ENCODE measurements around the gene VHLL.
A peak's percentile ranks its signal among the peaks of the same experiment; 100 is the strongest.
"Not testable (repeated sequence)": the region's sequence is repeated elsewhere in the genome, so short reads cannot be mapped to it uniquely, and the experiment has no call there.

VHLL gene

DNA sequence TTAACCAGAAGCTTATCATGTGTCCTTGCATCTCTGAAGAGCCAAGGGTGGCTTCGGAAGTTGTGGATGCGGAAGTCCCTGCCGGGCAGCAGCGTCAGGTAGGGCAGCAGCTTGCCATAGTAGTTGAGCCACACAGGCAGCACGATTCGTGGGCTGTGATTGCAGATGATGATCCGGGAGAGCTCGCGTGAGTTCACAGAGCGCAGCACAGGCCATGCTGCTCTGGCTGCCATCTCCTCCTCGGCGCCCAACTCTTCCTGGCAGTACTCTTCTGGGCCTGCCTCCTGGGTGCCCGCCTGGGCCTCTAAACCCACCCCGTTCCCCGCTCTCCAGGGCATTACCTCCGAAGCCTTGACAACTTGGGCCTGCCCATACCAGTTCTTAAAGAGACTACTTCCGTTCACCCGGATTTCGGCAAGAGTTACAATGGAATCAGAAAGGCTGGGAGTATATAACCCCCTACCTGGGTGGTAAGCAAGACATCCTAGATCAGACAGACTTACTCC is at the start of gene VHLL:
TSS of gene VHLL (minus strand) at position 456 of the 506 bp plus-strand sequence. CDS start at position 338, 118 bp downstream.
- DNase-seq (ENCODE audit: low read depth in 2 of 2): no peak

DNA sequence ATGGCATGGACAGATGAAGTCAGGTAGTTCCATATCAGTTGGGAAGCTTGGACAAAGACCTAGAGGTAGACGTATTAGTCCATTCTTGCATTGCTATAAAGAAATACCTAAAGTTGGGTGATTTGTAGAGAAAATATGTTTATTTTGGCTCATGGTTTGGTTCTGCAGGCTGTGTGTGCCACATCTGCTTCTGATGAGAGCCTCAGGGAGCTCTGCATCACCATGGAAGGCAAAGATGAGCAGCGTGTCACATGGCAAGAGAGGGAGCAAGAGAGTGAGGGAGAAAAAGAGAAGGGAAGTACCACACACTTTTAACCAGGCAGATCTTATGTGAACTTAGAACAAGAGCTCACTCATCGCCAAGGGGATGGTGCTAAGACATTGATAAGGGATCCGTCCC is 48.2 kb upstream of the VHLL start:
- DNase-seq (ENCODE audit: low read depth in 2 of 2): no peak

DNA sequence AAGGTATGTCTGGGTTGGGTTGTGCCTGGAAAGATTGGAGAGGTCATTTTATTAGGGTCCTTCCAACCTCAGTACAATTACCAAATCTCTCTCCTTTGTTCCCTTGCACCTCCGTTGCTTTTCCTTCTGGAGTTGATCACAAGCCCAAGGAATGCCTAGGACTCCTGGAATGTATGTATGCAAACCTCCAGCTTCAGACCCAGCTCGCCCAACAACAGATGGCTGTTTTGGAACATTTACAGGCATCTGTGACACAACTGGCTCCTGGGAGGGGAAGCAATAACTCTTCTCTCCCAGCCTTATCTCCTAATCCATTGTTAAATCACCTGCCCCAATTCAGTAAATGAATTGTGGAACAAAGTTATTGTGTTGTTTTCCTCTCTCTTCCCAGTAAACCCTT is 47.5 kb upstream of the VHLL start:
- DNase-seq (ENCODE audit: low read depth in 2 of 2): no peak

DNA sequence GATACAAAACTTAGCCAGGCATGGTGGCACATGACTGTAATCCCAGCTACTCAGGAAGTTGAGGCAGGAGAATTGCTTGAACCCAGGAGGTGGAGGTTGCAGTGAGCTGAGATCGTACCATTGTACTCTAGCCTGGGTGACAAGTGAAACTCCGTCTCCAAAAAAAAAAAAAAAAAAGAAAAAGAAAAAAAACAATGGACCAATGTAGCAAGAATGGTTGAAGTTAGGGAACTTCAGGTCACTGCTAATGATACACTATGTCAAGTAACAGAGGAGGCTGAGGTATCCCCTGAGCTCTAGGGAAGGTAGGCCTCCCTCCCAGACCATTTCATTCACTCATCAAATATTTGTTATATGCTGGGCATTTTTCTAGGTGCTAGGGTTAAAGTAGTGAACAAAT is 46.9 kb upstream of the VHLL start:
- DNase-seq (ENCODE audit: low read depth in 2 of 2): not testable (repeated sequence)

DNA sequence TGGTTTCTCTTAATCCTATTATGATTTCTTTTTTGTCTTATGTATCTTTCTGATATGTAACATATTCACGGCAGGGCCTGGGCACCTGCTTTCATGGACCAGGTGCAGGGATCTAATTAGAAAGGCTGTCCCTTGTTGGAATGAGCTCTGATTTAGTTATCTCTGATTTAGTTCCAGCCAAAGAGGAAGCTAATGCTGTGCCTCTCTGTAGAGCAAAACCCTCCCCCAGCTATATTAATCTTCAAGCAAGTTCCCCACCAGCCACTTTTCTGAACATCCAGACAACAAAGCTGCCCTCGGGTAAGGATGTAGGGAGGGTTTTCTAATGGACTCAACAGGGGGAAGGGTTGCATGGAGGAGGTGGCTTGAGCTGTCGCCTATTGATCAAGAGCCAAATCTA is 45.3 kb upstream of the VHLL start:
- no peak for DNase-seq (ENCODE audit: low read depth in 2 of 2)

DNA sequence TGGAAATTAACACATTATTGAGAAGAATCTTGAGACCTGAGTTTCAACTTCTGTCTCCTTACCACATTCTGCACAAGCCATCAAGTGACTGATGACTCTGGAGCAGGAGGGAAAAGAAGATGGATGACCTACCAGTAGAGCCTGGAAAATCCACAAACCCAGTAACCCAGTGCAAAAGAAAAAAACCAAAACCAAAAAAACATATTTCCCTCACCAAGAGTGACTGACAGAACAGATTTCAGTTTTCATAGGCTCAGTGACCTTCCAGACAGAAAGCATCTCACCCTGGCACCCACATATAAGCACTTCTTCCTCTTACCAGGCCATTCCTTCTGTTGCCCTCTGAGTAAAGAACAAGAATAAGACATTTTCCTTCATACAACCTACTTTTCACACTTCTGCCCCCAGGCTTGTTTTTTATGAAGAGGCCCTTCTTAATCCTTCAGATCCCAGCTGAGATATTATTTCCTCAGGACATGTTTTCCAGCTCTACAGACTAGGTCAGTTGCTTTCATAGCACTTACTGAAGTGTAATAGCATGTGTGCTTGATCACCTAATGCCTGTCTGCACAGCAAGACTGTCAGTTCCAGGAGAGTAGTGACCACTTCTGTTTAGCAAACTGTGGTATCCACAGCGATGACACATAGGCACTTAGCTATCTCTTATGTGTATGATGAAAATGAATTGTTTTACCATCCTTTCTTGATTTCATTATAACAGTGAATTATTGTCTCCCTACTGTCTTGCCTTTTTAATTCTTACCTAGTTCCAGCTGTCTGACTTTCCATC is 43.3 kb upstream of the VHLL start:
- no peak for DNase-seq (ENCODE audit: low read depth in 2 of 2)

DNA sequence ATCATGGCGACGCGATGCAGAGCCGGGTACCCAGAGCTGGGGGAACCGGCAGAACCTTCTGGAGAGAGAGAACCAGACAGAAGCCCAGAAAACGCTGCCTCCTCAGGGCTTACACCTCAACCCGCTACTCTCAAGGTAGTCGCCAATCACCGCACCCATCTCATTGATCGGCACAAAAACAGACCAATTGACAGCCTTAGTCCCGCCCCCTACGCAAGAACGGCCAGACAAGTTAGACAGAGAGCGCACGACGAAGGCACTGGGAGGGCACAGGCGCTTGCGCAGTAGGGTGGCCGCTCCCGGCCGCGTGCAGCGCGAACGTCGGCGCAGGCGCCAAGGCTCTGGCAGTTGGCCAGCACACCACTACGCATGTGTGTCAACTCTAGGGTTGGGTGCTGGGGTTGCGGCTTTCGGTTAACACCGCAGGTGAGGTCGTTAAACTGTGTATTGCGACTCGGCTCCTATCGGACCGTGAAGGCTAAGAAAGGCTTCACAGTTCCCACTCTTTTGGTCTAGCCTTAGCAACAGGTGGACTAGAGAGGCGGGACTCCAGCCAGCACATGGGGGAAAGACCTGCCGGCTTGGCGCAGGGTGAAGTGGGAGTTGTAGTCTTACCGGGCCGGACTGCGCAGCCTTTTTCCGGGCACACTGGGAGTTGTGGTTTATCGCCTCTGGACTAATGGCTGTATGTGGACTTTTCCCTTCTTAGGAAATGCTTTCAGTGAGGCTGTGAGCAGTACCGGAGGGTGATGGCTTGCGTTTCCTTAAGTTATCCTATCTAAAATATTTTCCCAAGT is 39.3 kb upstream of the VHLL start, which contains the start of the genes CCT3 and TSACC:
TSS of gene CCT3 (minus strand) at position 113 of the 797 bp plus-strand sequence. CDS start at position 5, 108 bp downstream.
TSS of gene TSACC (plus strand) at position 347 of the 797 bp plus-strand sequence. CDS start 1,232 bp downstream, outside the sequence.
- peak; percentile 98 to 99 for DNase-seq (ENCODE audit: low read depth in 2 of 2)

DNA sequence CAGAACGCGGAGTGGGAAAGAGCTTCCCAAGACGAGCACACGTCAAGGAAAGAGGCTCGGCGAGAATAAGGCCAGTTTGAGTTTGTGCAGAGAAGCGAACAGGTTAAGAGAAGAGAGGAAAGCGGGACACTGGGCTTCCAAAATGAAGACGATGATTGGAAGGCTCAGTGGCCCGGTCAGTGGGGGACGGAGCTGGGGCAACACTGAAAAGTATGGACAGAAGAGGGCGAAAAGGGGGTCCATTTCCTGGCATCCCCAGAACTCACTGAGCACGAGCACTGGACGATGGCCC is 38.7 kb upstream of the VHLL start:
- DNase-seq (ENCODE audit: low read depth in 2 of 2): peak in 1 of 2 donors; percentile 6

DNA sequence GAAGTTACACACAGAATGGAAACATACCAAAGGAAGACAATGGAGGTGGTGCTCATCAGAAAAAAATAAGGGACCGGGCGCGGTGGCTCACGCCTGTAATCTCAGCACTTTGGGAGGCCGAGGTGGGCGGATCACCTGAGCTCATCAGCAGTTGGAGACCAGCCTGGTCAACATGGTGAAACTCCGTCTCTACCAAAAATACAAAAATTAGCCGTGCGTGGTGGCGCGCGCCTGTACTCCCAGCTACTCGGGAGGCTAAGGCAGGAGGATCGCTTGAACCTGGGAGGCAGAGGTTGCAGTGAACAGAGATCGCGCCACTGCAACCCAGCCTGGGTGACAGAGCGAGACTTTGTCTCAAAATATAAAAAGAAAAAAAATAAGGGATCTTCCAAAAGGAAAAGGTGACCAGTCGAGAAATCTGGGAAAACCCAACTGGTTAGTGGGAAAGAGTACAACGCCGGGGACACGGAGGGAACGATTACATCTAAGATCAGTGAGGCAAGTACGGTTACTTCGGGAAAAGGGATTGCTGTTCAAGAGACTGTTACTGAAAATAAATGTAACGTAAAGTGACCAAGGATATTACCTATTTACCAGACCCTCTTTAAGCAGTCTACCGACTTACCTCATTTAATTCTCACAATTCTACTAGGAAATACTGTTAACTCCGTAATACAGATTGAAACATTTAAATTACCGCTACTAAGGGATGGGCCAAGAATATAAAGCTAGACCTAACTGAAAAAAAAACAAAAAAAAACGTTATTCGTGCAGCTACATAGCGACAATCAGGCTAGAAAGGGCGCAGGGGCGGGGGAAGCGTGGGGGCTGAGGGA is 38.2 kb upstream of the VHLL start:
- no peak for DNase-seq (ENCODE audit: low read depth in 2 of 2)

DNA sequence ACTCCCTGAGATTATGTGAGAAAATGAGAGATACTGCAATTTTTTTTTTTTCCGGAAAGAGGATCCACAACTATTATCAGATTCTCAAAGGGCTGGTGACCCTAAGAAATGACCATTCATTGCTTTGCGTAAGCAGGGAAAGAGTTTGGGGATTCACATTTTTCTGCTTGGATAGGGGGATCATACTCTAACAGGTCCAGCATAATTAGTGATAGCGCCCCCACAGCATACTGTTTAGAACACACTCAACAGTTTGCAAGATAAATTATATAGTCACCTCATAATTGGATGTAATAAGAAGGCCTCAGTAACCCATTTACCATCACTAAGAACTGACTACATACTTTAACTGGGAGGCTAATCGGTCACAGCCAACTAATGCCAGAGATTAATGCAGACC is 37.1 kb upstream of the VHLL start:
- no peak for DNase-seq (ENCODE audit: low read depth in 2 of 2)

DNA sequence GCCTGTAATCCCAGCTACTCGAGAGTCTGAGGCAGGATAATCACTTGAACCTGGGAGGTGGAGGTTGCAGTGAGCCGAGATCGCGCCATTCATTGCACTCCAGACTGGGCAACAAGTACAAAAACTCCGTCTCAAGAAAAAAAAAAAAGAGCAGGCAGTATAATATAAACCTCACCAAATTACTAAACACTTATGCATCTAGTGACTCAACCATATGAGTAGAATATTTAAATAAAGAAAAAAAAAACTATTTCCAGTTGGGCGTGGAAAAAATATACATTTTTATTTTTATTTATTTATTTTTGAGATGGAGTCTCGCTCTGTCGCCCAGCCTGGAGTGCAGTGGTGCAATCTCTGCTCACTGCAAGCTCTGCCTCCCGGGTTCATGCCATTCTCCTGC is 24.1 kb upstream of the VHLL start:
- DNase-seq (ENCODE audit: low read depth in 2 of 2): not testable (repeated sequence)

DNA sequence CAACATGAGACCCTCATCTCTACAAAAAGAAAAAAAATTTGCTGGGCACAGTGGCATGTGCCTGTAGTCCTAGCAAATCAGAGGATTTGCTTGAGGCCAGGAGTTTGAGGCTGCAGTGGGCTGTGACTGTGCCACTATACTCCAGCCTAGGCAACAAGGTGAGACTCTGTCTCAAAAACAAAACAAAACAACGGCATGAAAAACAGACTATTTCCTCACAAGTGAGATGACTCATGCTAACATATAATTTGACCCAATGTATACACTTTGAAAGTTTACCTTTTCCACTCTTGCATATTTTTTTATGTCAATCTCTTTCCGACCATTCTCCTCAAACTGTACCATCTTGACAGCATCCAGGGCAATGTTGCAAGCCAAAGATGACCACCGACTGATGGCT is 21.5 kb upstream of the VHLL start:
- DNase-seq (ENCODE audit: low read depth in 2 of 2): no peak

DNA sequence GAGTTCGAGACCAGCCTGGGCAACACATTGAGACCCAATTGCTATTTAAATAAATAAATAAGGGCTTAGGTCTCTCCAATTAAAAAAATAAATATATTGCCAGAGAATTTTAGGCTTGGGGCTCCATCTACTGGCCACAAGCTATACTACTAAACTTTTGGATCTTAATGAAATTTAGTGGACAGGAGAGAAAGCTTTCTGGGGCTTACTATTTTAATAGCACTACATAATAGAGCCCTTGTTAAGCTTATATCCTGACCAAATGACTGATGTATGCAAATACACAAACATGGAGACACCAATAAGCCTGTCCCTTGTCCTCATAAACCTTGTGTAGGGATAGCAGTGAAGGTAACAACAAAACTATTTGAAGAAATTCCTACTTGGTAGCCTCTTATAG is 20.6 kb upstream of the VHLL start:
- no peak for DNase-seq (ENCODE audit: low read depth in 2 of 2)

DNA sequence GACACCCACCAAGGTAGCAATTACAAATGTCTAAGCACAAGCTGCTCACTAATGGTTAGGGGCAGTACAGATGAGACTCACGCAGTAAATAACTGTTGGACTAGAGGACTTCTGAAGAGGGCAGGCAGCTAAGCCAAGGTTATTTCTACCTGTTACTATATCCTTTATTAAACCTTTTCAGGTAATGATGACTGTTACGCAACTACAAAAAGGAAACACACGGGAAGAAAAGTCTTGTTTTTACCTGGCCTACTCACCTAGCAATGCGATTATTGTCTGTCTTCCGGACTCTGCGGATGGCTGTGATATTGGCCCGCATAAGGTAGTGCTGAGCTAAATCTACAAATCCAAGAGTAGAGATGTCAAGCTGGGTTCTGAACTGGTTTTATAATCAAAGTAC is 17.8 kb upstream of the VHLL start:
- no peak for DNase-seq (ENCODE audit: low read depth in 2 of 2)

DNA sequence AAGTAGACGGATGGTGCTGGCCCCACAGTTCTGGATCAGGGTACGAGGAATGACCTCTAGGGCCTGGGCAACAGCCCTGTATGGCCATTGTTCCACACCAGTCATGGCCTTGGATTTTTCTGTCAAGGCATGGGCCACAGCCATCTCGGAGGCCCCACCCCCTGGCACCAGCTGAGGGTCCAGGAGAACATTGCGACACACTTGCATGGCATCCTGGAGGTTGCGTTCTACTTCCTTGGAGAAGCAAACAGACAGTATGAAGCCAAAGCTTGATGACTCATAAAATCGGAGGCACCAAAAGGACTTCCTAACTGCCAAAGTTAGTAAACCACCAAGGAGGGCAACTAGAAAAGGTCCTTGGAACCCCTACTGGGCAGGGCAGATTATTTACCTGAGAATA is 11.9 kb upstream of the VHLL start:
- no peak for DNase-seq (ENCODE audit: low read depth in 2 of 2)

DNA sequence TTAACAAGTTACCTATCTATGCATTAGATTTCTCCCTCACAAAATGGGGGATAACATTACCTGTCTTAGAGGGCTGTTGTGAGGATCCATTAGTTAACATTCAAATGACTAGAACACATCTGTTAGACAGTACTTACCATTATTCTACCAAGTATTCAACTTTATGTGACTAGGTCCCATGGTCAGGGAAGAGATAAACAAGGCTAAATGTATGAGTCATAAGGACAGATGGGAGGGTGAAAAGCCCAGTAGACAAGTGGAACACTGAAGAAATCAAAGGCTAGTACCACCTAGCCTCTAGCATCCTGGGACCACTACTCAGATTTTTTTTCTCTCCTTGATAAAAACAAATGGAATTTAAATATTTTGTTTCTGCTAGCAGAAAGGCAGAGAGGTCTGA is 9.0 kb upstream of the VHLL start:
- no peak for DNase-seq (ENCODE audit: low read depth in 2 of 2)

DNA sequence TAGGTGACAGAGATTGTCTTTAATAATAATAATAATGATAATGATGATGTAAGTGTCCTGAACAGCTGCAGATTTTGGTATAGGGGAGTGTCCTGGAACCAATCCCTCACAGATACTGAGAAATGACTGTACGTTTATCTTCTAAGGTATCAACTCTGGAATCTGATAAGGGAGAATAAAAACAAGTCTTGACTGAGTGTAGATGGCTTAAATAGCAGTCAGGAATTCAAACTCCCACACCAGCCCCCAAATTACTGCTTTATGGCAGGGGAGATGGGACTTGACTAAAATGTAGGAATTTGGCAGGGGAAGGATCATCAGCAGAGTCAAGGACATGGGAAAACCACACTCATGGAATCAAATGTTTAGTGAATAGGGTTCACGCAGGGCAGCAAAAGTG is 6.1 kb upstream of the VHLL start:
- no peak for DNase-seq (ENCODE audit: low read depth in 2 of 2)

DNA sequence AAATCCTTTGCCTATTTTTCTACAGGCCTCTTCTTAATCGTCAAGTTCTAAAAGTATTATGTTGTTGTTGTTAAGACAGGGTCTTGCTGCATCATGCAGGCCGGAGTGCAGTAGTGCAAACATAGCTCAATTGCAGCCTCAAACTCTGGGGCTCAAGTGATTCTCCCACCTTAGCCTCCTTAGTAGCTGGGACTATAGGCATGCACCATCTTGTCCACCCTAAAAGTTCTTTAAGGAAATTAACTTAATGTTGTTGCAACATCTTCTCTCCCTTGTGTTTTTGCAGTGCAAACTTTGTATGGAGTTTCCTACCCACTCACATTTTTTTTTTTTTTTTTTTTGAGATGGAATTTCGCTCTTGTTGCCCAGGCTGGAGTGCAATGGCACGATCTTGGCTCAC is 4.1 kb upstream of the VHLL start:
- DNase-seq (ENCODE audit: low read depth in 2 of 2): no peak

DNA sequence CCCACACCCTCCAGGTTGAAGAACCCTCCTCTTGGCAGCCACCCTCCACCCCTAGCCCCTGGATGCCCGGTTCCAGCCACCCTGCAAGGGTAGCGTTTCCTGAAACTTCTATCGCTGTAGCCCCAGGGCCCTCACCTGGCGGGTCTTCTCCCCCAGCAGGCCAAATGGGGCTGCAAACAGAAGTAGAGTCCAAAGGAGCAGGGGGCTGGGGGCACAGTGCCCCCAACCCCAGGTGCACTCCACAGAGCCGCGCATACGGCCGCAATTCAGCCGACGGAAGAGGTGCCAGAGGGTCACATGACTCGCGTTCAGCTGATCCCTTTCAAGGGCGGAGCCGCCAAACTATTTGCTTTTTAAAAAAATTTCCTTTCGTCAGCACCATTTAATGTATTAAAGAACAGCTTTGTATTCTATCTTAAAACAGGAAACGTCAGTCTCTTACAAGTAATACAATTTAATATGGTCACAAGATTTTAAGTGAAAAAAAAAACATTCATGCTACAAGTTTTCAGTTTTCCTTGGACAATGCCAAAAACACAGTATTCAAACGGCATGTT is 3.6 kb downstream of the VHLL start, which contains the start of gene GLMP:
TSS of gene GLMP (minus strand) at position 289 of the 557 bp plus-strand sequence. CDS start at position 255, 34 bp downstream.
- peak in 1 of 2 donors; percentile 27 for DNase-seq (ENCODE audit: low read depth in 2 of 2)

DNA sequence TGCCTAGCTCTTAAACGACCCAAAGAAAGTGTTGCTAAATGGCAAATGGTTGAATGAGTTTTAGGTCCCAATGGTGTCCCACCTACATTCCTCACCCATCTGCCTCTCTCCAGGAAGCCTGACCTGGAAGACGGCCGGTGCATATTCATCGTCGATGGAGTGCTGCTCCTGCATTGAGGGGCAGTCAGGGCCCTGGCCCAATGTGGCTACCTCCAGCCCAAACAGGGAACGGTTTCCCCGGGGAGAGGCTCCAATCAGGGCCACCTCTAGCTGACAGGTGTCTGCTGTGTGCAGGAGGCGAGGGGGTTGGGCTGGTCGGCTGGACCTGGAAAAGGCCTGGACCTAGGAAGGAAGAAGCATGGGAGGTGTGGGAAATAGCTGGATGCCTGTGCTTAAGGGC is 5.2 kb downstream of the VHLL start:
- no peak for DNase-seq (ENCODE audit: low read depth in 2 of 2)

DNA sequence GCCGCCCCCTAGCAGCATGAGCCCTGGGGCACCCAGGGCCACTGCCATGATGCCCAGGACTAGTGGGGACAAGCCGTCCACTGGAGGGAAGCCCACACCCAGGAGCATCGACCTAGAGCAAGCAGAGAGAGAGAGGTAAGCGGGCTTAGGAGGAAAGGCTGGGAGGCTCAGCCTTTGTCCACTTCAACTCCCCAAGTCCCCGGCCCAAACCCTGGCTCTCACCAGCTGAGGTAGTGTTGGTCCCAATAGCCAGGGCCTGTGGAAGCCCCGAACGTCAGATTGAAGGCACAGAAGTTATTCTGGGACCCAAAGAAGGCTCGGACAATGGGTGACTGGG is 6.0 kb downstream of the VHLL start:
- no peak for DNase-seq (ENCODE audit: low read depth in 2 of 2)
